ENCODE results near the gene KDM4C. TPM values are rescaled to one million over a fixed set of nuclear protein-coding genes. Genes with fewer than 3 reads are reported as not detected.

KDM4C gene
- total RNA-seq, 1 donor from 2014 or later = 11.1 TPM

DNA sequence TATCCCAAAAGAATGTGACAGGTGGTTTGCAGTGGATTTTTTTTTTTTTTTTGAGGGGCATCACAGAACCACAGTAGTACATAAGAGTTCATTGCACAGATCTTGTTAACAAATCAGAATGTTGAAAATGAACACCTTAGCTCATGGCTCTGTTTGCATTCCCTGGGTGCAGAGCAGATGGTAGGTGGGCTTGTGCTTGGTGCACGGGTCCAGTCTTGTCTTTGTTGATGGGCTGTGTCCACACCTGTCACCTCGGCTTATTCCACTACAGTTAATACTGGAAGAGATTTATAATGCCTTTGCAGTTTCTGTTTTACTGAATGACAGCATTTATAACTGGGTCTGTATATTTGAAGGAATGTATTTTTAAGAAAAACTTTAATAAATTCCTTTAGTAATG lies 146.6 kb downstream of the KDM4C start:
- Histone ChIP-seq H2AFZ (replicated peaks) (no peak overlapping the region), H3K9me3 (ENCODE audit: low read depth) (no peaks in the 10 kb centered on the region), H4K20me1 (ENCODE audit: low read depth) (no peaks in the 10 kb centered on the region)

DNA sequence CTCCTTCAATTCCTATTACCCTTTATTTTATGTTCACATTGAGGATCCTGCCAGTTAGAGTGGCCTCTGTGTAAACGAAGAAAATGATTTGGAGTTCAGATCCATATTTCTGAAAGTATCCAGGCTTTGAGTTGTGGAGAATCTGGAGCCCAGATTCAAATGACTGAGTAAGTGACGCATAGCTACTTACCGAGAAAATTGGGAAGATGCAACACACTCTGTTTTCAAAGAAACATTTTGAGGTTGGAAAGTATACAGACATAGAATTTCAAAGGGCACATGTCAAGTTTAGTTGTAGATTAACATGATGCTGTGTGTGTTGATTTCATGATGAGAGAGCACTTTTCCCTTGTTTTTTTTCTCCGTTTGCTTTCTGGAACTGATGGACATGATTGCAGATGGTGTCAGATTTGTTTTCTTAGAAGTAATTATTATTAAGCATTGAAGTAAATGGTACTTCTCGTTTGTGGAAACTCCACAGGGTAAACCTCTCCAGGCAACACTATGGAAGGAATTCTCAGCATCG lies 148.1 kb downstream of the KDM4C start:
- TF ChIP-seq EZH2phosphoT487 (IDR thresholded peaks at IDR 0.05) (no peak), EZH2 (IDR thresholded peaks at IDR 0.05) (no peak)
- TF ChIP-seq, protein P1, sequence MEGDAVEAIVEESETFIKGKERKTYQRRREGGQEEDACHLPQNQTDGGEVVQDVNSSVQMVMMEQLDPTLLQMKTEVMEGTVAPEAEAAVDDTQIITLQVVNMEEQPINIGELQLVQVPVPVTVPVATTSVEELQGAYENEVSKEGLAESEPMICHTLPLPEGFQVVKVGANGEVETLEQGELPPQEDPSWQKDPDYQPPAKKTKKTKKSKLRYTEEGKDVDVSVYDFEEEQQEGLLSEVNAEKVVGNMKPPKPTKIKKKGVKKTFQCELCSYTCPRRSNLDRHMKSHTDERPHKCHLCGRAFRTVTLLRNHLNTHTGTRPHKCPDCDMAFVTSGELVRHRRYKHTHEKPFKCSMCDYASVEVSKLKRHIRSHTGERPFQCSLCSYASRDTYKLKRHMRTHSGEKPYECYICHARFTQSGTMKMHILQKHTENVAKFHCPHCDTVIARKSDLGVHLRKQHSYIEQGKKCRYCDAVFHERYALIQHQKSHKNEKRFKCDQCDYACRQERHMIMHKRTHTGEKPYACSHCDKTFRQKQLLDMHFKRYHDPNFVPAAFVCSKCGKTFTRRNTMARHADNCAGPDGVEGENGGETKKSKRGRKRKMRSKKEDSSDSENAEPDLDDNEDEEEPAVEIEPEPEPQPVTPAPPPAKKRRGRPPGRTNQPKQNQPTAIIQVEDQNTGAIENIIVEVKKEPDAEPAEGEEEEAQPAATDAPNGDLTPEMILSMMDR (IDR thresholded peaks at IDR 0.05) = no peak
- Histone ChIP-seq H3K9ac (no peak overlapping the region), H3K4me3 (no peak overlapping the region), H3K36me3 (no peaks in the 10 kb centered on the region), H4K20me1 (ENCODE audit: low read depth) (no peaks in the 10 kb centered on the region), H3F3A (ENCODE audit: low read depth) (no peaks in the 10 kb centered on the region), H2AFZ (replicated peaks) (no peak overlapping the region), H3K4me1 (no peaks in the 10 kb centered on the region), H3K27ac (no peak overlapping the region), H3K4me2 (no peak overlapping the region), H3K9me3 (ENCODE audit: low read depth) (no peaks in the 10 kb centered on the region), H3K27me3 (no peaks in the 10 kb centered on the region), H3K79me2 (ENCODE audit: low read depth) (no peaks in the 10 kb centered on the region)
- H3K36me3 Mint-ChIP-seq = no peaks in the 10 kb centered on the region
- H3K9me3 Mint-ChIP-seq = no peaks in the 10 kb centered on the region
- H3K4me1 Mint-ChIP-seq = peaks cover 11% of the 10 kb centered on the region
- no peak for DNase-seq (ENCODE audit: low spot score)
- no peak overlapping the region for H3K4me3 Mint-ChIP-seq
- H3K27me3 Mint-ChIP-seq (ENCODE audit: insufficient read depth, low read depth) = no peaks in the 10 kb centered on the region
- no peak overlapping the region for H3K27ac Mint-ChIP-seq

More for the DNA sequence above, 146.6 kb downstream of the KDM4C start:
- H3K27me3 Mint-ChIP-seq (ENCODE audit: insufficient read depth, low read depth) = no peaks in the 10 kb centered on the region
- H3K4me1 Mint-ChIP-seq = peaks cover 11% of the 10 kb centered on the region
- Histone ChIP-seq H3K36me3 (no peaks in the 10 kb centered on the region), H3F3A (ENCODE audit: low read depth) (no peaks in the 10 kb centered on the region), H3K27ac (no peak overlapping the region), H3K4me1 (no peaks in the 10 kb centered on the region), H3K4me3 (no peak overlapping the region), H3K4me2 (no peak overlapping the region), H3K79me2 (ENCODE audit: low read depth) (no peaks in the 10 kb centered on the region), H3K27me3 (no peaks in the 10 kb centered on the region), H3K9ac (no peak overlapping the region)
- H3K9me3 Mint-ChIP-seq = no peaks in the 10 kb centered on the region
- no peak for TF ChIP-seq EZH2 (IDR thresholded peaks at IDR 0.05)
- H3K36me3 Mint-ChIP-seq = no peaks in the 10 kb centered on the region
- no peak overlapping the region for H3K27ac Mint-ChIP-seq
- DNase-seq (ENCODE audit: low spot score) = no peak
- H3K4me3 Mint-ChIP-seq = no peak overlapping the region

DNA sequence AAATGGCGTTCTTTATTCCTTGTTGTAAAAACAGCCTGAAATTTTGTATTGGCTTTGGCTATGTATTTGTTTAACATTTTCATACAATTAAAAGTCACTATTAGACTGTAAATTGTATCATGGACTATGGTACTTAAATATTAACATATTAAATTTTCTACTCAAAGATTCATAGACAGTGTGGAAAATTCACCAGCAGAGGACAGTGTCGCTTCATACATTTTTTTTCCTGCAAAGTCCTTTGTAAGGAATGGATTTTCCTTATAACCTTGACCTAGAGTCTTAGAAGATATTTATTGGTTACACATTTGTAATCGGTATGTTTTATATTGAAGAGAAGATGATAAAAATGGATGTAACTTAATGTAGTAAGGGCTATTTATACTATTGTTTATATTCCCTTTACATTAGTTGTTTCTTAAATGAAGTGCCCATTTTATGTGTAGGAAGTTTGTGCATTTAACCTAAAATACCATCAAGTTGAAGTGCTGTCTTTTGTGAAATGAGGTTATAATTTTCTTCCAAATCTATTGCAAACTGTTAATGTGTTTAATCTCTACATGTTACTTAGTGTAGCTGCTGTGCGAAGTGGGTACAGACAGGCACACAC lies 150.1 kb downstream of the KDM4C start:
- H3K4me3 Mint-ChIP-seq = no peak overlapping the region
- H3K4me3 ChIP-seq = no peak overlapping the region
- no peak overlapping the region for H2AFZ ChIP-seq (replicated peaks)
- H3K36me3 ChIP-seq = no peaks in the 10 kb centered on the region
- H3K79me2 ChIP-seq (ENCODE audit: low read depth) = no peaks in the 10 kb centered on the region
- H3K27me3 Mint-ChIP-seq (ENCODE audit: insufficient read depth, low read depth) = no peaks in the 10 kb centered on the region
- TF ChIP-seq EZH2phosphoT487 (IDR thresholded peaks at IDR 0.05) = no peak
- TF ChIP-seq, protein P1 (IDR thresholded peaks at IDR 0.05) = peak; percentile 54
- H3K4me1 Mint-ChIP-seq = peaks cover 19% of the 10 kb centered on the region
- DNase-seq (ENCODE audit: low spot score) = no peak
- H3K27me3 ChIP-seq = no peaks in the 10 kb centered on the region
- H3K27ac Mint-ChIP-seq = no peak overlapping the region
- no peaks in the 10 kb centered on the region for H3K9me3 Mint-ChIP-seq
- no peaks in the 10 kb centered on the region for H3F3A ChIP-seq (ENCODE audit: low read depth)
- H3K9me3 ChIP-seq (ENCODE audit: low read depth) = no peaks in the 10 kb centered on the region
- H3K27ac ChIP-seq = no peak overlapping the region
- no peak overlapping the region for H3K4me2 ChIP-seq
- no peaks in the 10 kb centered on the region for H4K20me1 ChIP-seq (ENCODE audit: low read depth)
- H3K9ac ChIP-seq = no peak overlapping the region
- no peaks in the 10 kb centered on the region for H3K4me1 ChIP-seq
- H3K36me3 Mint-ChIP-seq = no peaks in the 10 kb centered on the region

DNA sequence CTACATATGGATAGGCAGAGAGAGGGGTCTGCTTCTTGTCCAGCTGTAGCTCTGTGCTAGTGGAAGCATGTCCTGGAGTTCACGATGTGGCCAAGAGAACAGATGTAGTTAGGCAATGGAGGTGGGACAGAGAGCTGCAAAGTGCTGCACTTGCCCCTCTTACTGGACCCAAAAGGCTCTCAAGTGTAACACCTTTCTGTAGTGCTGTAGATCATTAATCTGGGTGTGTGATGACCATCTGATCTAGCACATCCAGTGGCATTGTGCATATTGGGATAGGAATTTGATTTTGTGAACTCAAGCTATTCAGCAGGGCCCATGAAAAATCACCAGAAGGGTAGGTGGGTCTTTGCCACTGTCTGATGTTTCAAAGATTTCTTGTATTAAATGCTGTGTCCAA lies 151.4 kb downstream of the KDM4C start:
- no peak overlapping the region for H3K4me3 Mint-ChIP-seq
- H3F3A ChIP-seq (ENCODE audit: low read depth) = no peaks in the 10 kb centered on the region
- H3K9me3 ChIP-seq (ENCODE audit: low read depth) = no peaks in the 10 kb centered on the region
- H3K9ac ChIP-seq = no peak overlapping the region
- H3K9me3 Mint-ChIP-seq = no peaks in the 10 kb centered on the region
- no peaks in the 10 kb centered on the region for H4K20me1 ChIP-seq (ENCODE audit: low read depth)
- no peak overlapping the region for H3K4me2 ChIP-seq
- H3K4me1 Mint-ChIP-seq = peaks cover 19% of the 10 kb centered on the region
- no peak overlapping the region for H3K4me3 ChIP-seq
- DNase-seq (ENCODE audit: low spot score) = no peak
- no peaks in the 10 kb centered on the region for H3K27me3 Mint-ChIP-seq (ENCODE audit: insufficient read depth, low read depth)
- no peak overlapping the region for H3K27ac ChIP-seq
- no peak overlapping the region for H3K27ac Mint-ChIP-seq
- no peaks in the 10 kb centered on the region for H3K27me3 ChIP-seq
- H3K4me1 ChIP-seq = no peaks in the 10 kb centered on the region
- no peaks in the 10 kb centered on the region for H3K79me2 ChIP-seq (ENCODE audit: low read depth)
- TF ChIP-seq, protein P1 (IDR thresholded peaks at IDR 0.05) = no peak
- TF ChIP-seq EZH2 (IDR thresholded peaks at IDR 0.05) (no peak), EZH2phosphoT487 (IDR thresholded peaks at IDR 0.05) (no peak)
- H3K36me3 Mint-ChIP-seq = no peaks in the 10 kb centered on the region
- no peaks in the 10 kb centered on the region for H3K36me3 ChIP-seq
- no peak overlapping the region for H2AFZ ChIP-seq (replicated peaks)

Data from neural progenitor cell (in vitro differentiated cells).